ENCODE results near the gene SLC2A2. TPM values are rescaled to one million over a fixed set of nuclear protein-coding genes. Genes with fewer than 3 reads are reported as not detected.

SLC2A2 gene
- total RNA-seq, 1 donor from 2014 or later, result not detected

DNA sequence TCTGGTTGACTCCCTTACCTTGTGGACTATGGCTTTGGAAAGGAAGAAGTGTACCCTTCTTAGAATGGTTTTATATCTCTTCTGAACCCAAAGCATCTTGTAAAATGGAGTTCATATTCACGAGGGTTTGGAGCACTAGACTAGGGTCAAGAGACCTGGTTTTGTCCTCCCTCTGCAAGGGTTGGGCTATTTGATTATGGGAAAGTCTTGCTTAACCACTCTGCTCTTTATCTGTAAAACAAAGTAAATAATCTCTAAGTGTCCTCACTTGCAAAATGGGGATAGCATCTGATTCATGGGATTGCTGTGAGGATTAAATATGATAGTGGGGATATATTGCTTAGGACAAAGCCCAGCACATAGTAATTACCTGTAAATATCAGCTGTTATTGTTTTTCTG, 17.9 kb upstream of the SLC2A2 start:
- no peak for DNase-seq (ENCODE audit: low spot score)
- intact Hi-C loops (cut with DNase I), result no loop called here

DNA sequence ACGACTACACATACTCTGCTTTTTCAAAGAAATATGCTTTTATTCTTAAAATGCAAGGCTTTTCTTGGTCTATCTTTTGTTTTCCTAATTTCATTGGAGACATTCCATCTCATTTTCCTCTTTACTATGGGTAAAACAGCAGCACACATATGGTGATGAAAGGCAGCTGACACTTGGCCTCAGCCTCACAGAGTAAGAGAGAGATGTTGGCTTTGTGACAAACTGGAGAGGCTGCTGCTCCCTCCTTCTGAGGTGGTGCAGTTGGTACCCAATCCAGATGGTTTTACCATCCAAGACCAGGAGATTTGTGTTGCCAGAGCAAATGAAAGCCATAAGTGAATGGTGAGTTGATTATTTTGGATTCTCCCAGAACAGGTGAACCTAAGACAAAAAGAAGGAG, 13.2 kb upstream of the SLC2A2 start:
- DNase-seq (ENCODE audit: low spot score), result no peak
- intact Hi-C loops (cut with DNase I), result loop anchor here (2.0 kb wide), 1 partner anchor 71 kb away; no protein-coding TSS in a partner anchor

DNA sequence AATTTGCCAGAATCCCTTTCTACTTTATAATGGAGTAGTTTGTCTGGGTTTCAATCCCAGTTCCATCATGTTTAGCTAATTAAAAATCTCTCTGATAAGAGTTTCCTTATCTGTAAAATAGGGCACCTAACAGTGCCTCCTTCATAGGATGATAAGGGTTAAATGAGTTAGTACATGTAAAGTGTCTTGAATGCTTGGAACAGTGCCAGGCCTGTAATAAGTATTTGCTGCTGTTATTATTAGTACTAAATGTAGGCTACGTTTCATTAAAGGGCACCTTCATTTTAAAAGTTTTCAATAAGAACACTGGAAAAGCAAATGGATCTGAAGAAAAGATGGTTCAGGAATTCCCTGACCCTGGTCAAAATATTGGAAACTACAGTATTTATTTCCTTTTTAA, 11.8 kb upstream of the SLC2A2 start:
- no peak for DNase-seq (ENCODE audit: low spot score)
- intact Hi-C loops (cut with DNase I), result loop anchor here (2.0 kb wide), 1 partner anchor 70 kb away; no protein-coding TSS in a partner anchor

DNA sequence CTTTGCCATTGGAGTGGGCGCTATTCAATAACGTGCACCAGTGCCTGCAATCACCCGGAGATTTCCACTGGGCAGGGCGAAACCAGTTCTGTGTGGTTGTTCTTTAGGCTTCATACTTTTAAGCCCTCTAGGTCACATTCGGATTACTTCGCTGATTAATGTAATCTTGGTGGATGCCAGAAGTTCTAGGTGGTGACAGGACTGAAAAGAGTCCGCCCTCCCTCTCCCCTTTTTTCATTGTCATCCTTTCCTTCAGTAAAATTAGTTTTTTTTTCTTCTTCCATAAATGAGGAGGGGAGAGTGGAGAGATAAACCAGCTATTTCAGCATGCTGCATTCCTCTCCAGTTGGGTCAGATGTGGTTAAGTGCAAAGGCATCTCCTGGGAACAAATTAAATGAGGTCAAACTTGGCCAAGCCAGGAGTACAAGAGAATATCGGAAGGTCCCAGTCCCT, 2.3 kb upstream of the SLC2A2 start:
- intact Hi-C loops (cut with DNase I), result loop anchor here (5.0 kb wide), 1 partner anchor 62 kb away; no protein-coding TSS in a partner anchor
- no peak for DNase-seq (ENCODE audit: low spot score)

DNA sequence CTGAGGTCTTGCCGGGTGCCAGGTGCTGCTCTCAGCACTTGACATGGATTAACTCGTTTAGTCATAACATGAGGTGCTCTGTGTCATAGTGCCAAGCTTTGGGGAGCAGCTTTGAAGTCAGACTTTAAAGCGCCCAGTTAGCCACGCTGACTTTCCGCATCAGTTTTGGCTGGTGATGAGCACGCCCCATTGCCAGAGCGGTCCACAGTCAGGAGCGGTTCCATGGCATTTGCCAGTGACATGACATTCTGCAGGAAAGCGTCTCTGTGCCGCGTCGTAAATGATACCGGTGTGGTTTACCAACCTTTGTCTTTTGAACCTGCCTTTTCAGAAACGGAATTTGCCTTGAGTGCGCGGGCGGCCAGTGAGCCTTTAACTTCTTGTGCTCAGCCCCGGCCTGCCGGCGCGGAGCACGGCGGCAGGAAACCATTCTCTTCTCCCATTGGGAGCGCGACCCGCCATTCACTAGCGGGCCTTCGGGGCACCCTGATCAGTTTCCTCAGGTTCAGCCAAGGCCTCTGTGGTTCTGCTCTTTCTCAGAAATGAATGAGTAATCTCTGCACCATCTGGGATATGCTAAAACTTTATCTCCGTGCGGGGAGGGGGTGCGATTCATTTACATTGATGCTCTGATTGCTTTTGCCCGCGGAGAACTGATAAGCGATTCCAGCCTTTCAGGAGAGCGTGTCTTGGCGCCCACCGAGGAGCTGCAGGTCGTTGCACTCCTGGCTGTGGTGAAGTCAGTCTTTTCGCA, 1.7 kb upstream of the SLC2A2 start:
- no peak for DNase-seq (ENCODE audit: low spot score)
- intact Hi-C loops (cut with DNase I), result loop anchor here (5.0 kb wide), 1 partner anchor 61 kb away; no protein-coding TSS in a partner anchor

- no peak for DNase-seq (ENCODE audit: low spot score)
- intact Hi-C loops (cut with DNase I), result no loop called here
Measured at GRCh38 chr3:171023566-171023965, 3.0 kb downstream of the SLC2A2 start.

DNA sequence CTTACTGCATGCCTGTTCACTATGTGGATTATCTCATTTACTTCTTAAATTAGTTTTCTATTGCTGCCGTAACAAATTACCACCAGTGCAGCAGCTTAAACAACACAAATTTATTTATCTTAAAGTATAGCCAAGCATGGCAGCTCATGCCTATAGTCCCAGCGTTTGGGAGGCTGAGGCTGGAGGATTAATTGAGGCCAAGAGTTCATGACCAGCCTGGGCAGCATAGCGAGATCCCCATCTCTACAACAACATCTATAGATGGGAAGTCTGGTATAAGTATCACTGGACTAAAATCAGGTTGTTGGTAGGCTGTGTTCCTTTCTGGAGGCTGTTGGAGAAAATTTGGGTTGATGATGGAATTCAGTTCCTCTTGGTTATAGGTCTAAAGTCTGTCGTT, 5.1 kb downstream of the SLC2A2 start:
- intact Hi-C loops (cut with DNase I), result no loop called here
- DNase-seq (ENCODE audit: low spot score), result no peak

- DNase-seq (ENCODE audit: low spot score), result no peak
- intact Hi-C loops (cut with DNase I), result no loop called here
Measured at GRCh38 chr3:171018156-171018935, 8.2 kb downstream of the SLC2A2 start.

- intact Hi-C loops (cut with DNase I), result no loop called here
- DNase-seq (ENCODE audit: low spot score), result no peak
Measured at GRCh38 chr3:171013822-171014748, 12.4 kb downstream of the SLC2A2 start.

DNA sequence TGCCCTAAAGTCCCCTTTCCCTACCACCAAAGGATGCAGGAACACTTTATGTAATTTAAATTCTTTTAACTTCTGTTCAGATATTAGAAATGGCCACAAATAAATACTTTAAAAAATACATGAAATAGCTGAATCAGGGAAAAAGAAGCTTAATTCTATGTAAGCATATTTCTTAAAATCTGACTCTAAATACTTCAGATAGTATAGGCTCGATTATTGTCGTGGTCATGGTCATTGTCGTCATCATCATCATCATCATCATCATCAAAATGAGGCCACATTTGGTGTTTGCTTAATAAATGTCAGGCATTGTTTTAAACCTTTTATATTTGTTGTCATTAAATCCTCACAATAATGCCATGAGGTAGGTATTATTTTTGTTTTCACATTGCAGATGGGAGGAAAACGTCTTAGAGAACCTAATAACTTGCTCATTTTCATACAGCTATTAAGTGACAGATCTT, 14.6 kb downstream of the SLC2A2 start:
- DNase-seq (ENCODE audit: low spot score), result no peak
- intact Hi-C loops (cut with DNase I), result no loop called here

DNA sequence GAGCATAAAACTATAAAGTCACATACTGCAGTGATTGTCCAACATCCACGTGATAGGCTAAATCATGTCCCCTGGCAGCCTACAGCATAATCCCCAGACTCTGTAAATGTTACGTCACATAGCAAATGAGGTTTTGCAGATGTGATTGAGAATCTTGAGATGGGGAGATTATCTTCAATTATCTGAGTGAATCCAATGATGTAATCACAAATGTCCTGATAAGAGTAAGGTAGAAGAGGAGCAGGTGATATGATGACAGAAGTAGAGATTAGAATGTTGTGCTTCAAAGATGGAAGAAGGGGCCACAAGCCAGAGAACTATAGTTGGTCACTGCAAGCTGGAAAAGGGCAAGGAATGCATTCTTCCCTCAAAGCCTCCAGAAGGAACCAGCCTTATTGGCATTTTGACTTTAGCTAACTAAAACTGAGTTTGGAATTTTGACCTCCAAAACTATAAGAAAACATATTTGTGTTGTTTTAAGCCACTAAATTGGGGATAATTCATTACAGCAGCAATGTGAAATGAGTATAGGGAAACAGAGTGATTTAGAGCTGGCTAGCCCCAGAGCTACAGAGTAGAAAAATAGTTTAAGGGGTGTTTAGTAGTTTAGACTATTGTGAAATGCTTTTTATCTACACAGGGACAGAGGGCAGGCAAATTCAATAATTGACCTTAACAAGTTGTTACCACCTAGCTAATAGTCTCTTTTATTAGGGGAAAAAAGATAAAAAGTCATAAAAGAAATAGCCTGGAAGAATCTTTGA, 15.2 kb downstream of the SLC2A2 start:
- no peak for DNase-seq (ENCODE audit: low spot score)
- intact Hi-C loops (cut with DNase I), result no loop called here

- no peak for DNase-seq (ENCODE audit: low spot score)
Measured at GRCh38 chr3:171007316-171007715, 19.2 kb downstream of the SLC2A2 start.

GRCh38 chr3:171005648-171006047, 20.9 kb downstream of the SLC2A2 start:
- DNase-seq (ENCODE audit: low spot score), result no peak
- intact Hi-C loops (cut with DNase I), result no loop called here

More at GRCh38 chr3:171007316-171007715, 19.2 kb downstream of the SLC2A2 start:
- intact Hi-C loops (cut with DNase I), result no loop called here

DNA sequence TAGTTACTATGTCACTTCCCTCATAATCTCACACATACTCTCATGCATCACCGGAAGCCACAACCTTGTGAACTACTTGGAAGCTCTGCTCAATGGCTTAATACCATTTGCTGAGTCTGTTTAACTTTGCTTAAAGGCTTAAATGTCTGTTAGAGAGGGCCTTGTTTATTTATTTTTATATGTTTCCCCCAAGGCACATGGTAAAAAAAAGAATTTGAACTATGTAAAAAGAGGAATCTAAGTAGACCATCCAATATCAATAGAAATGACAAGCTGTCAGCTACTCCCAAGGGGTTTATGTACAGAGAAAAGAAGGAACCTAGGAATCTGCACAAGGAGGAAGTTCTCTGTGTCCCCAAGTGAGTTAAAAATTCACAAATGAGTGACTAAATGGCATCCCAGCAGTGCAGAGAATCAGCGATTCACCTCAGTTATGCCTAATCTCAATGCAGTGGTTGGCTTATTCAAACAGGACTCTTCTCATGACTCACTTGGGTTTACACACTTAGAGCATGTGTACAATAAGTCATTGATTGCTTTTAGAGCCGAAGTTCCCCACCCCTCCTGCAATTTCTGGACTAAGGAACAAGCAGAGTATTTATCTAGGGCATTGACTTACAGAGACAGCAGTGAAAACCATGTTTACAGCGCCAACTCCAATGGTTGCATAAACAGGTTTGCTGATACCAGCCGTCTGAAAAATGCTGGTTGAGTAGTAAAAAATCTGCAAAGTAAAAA, 24.4 kb downstream of the SLC2A2 start:
- no peak for DNase-seq (ENCODE audit: low spot score)
- intact Hi-C loops (cut with DNase I), result no loop called here

DNA sequence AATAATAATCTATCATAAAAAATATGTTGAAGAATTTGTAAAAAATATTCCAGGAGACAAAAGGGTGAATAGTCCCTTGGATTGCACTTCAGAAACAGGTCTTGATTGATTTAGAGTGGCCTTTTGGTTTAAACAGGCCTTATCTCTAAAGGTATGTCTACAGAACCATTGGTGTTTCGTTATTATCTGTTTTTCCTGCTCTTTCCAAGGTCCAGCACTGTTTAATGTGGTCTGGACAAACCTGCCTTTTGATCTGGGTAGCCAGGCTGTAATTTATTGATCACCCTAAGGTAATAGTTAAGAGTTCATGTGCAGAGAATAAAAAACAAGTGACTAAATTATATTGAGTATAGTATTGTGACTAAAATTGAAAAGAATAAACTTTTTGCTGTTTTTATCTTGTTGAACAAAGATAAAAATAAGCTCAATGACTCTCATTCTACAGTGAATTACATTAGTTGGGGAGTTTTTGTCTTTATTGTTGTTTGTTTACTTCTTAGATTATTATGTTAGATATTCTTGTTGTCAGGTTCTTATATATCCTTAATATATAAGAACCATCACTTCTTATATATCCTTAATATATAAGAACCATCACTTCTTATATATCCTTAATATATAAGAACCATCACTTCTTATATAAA, 25.1 kb downstream of the SLC2A2 start:
- DNase-seq (ENCODE audit: low spot score), result no peak
- intact Hi-C loops (cut with DNase I), result no loop called here

DNA sequence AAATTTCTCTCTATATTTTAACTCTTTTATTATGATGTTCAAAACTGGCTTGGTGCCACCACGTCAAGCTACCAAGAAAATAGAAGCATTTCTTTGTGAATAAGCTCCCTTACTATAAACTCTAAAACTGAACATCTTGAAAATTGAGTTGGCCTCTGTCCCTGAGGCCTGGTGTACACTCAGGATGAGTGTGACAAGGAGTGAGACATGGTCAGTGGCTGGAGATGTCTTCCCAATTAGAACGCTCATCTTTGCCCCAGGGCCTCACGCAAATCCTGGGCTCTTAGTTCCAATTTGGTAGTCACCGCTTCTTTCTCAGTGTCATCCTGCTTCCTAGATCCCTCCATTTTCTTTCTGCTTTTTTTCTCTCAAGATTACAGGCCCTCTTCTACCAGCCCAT, 26.2 kb downstream of the SLC2A2 start:
- intact Hi-C loops (cut with DNase I), result no loop called here
- no peak for DNase-seq (ENCODE audit: low spot score)

GRCh38 chr3:170999737-171000242, 26.7 kb downstream of the SLC2A2 start:
- intact Hi-C loops (cut with DNase I), result no loop called here

More at GRCh38 chr3:170999737-171000242, 26.7 kb downstream of the SLC2A2 start:
- DNase-seq (ENCODE audit: low spot score), result no peak

All from cardiac septum (tissue), 1 donor.